Chondrocyte (in vitro differentiated cells): ENCODE measurements around the gene RANGAP1. TPM values are rescaled to one million over a fixed set of nuclear protein-coding genes. Genes with fewer than 3 reads are reported as not detected.
A peak's percentile ranks its signal among the peaks of the same experiment; 100 is the strongest.

Experiments
- DNase-seq: peaks from one replicate; pipeline ENCODE4 v3.0.0; 2021; ENCODE audit warnings: mixed read lengths, low spot score
- H3K27ac Mint-ChIP-seq: one replicate; pipeline ENCODE4 v1.8.0; 2021; ENCODE audit warnings: mild to moderate bottlenecking, moderate library complexity, mixed read lengths; ENCODE audit not compliant: unreplicated experiment
- H3K27me3 Mint-ChIP-seq: 2 replicates; pipeline ENCODE4 v1.8.0; 2021; ENCODE audit warnings: low read depth, mixed read lengths
- H3K36me3 Mint-ChIP-seq: 2 replicates; pipeline ENCODE4 v1.8.0; 2021; ENCODE audit warnings: low read depth, mixed read lengths
- H3K4me1 Mint-ChIP-seq: 2 replicates; pipeline ENCODE4 v1.8.0; 2021; ENCODE audit warnings: low read depth, mild to moderate bottlenecking, mixed read lengths
- H3K4me3 Mint-ChIP-seq: one replicate; pipeline ENCODE4 v1.8.0; 2021; ENCODE audit warnings: mild to moderate bottlenecking, moderate library complexity, mixed read lengths; ENCODE audit not compliant: unreplicated experiment
- H3K9me3 Mint-ChIP-seq: 2 replicates; pipeline ENCODE4 v1.8.0; 2021; ENCODE audit warnings: low read depth, mixed read lengths
- total RNA-seq: library from RNA; stranded (reverse); gene quantifications from 3 replicates; pipeline ENCODE4 v1.2.1, GENCODE V29; 2021
- TF ChIP-seq, protein P1 (sequence below): fragments of 200-600 bp; sonication (generic); IDR thresholded peaks from 2 replicates; pipeline ENCODE4 v1.5.0; 2021; ENCODE audit warnings: antibody characterized with exemption, mild to moderate bottlenecking, moderate library complexity

The RANGAP1 gene
- total RNA-seq, 1 donor from 2014 or later: 35.4 TPM

DNA sequence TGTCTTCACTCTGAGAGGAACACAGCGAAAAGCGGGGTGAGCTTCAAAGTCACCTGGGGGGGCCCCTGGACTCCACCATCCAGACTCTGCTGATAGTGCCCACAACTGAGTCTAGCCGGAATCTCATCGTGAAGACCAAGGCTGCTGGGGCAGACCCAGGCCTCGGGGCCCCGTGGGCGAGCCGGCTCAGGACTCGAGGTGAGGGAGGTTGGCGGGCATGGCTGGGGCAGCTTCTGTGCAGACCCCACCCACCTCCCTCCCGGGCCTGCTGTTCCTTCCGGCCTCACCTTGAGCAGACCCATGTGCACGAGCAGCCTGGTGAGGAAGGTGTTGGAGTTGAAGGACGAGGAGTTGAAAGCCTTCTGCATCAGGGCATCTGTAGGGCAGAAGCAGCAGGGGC is 36.5 kb downstream of the RANGAP1 start:
- Mint-ChIP-seq H3K9me3 (no peaks in the 10 kb centered on the region), H3K27ac (no peak overlapping the region), H3K4me1 (no peaks in the 10 kb centered on the region), H3K27me3 (no peaks in the 10 kb centered on the region), H3K4me3 (no peak overlapping the region), H3K36me3 (peaks cover 27% of the 10 kb centered on the region)
- TF ChIP-seq, protein P1, sequence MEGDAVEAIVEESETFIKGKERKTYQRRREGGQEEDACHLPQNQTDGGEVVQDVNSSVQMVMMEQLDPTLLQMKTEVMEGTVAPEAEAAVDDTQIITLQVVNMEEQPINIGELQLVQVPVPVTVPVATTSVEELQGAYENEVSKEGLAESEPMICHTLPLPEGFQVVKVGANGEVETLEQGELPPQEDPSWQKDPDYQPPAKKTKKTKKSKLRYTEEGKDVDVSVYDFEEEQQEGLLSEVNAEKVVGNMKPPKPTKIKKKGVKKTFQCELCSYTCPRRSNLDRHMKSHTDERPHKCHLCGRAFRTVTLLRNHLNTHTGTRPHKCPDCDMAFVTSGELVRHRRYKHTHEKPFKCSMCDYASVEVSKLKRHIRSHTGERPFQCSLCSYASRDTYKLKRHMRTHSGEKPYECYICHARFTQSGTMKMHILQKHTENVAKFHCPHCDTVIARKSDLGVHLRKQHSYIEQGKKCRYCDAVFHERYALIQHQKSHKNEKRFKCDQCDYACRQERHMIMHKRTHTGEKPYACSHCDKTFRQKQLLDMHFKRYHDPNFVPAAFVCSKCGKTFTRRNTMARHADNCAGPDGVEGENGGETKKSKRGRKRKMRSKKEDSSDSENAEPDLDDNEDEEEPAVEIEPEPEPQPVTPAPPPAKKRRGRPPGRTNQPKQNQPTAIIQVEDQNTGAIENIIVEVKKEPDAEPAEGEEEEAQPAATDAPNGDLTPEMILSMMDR: no peak
- DNase-seq: no peak

DNA sequence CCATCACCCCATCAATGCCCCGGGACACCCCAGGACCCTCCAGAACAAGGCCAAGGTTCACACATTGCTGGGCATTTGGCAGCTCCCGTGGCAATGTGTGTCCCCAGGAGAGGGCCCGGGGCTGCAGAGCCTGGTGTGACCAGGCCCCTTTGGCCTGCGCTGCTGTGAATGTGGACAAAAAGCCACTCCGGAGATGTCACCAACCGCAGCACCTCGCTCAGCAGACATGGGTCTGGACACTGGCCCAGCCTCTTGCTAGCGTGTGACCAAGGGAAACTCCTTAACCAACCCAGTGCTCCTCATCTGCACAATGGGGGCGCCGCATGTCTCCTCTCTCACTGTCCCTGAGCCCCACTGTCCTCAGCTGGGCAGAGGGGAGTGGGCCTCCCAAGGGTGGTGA is 37.2 kb downstream of the RANGAP1 start:
- Mint-ChIP-seq H3K27me3 (no peaks in the 10 kb centered on the region), H3K4me1 (no peaks in the 10 kb centered on the region), H3K27ac (no peak overlapping the region), H3K9me3 (no peaks in the 10 kb centered on the region), H3K36me3 (peaks cover 23% of the 10 kb centered on the region), H3K4me3 (no peak overlapping the region)
- no peak for DNase-seq
- TF ChIP-seq, protein P1: no peak

GRCh38 chr22:41248314-41248713 is 37.7 kb downstream of the RANGAP1 start:
- no peak overlapping the region for H3K27ac Mint-ChIP-seq
- H3K9me3 Mint-ChIP-seq: no peaks in the 10 kb centered on the region
- peaks cover 23% of the 10 kb centered on the region for H3K36me3 Mint-ChIP-seq
- no peak for DNase-seq
- H3K4me1 Mint-ChIP-seq: no peaks in the 10 kb centered on the region
- H3K27me3 Mint-ChIP-seq: no peaks in the 10 kb centered on the region
- no peak overlapping the region for H3K4me3 Mint-ChIP-seq
- TF ChIP-seq, protein P1: no peak

DNA sequence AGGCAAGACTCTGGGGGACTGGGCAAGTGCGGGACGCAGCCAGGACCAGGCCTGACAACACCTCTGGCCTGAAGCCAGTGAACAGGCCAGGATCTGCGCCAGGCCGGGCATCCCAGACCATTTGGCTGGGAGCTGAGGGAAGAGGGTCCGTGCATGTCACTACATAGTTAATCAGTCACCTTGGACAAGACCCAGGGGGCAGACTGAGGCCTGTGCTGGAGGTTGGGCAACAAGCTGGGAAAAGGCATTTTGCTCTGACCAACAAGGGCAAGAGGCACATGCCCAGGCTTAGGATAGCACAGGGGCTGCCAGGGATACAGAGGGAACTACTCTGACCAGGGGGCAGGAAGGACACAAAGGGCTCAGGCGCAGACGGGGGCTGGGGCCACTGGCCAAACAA is 38.3 kb downstream of the RANGAP1 start:
- Mint-ChIP-seq H3K27me3 (no peaks in the 10 kb centered on the region), H3K27ac (no peak overlapping the region)
- TF ChIP-seq, protein P1: no peak

GRCh38 chr22:41245917-41246499 is 40.0 kb downstream of the RANGAP1 start:
- no peaks in the 10 kb centered on the region for H3K9me3 Mint-ChIP-seq
- H3K36me3 Mint-ChIP-seq: peaks cover 20% of the 10 kb centered on the region
- H3K4me3 Mint-ChIP-seq: no peak overlapping the region
- H3K4me1 Mint-ChIP-seq: no peaks in the 10 kb centered on the region
- no peaks in the 10 kb centered on the region for H3K27me3 Mint-ChIP-seq
- TF ChIP-seq, protein P1: peak; percentile 34
- no peak for DNase-seq
- H3K27ac Mint-ChIP-seq: no peak overlapping the region

More for the DNA sequence above, 38.3 kb downstream of the RANGAP1 start:
- H3K4me3 Mint-ChIP-seq: no peak overlapping the region
- H3K4me1 Mint-ChIP-seq: no peaks in the 10 kb centered on the region
- H3K9me3 Mint-ChIP-seq: no peaks in the 10 kb centered on the region
- DNase-seq: no peak
- peaks cover 23% of the 10 kb centered on the region for H3K36me3 Mint-ChIP-seq
